ENCODE data around the gene TRIM16.
"Not testable (repeated sequence)": the region's sequence is repeated elsewhere in the genome, so short reads cannot be mapped to it uniquely, and the experiment has no call there.

TRIM16 gene

DNA sequence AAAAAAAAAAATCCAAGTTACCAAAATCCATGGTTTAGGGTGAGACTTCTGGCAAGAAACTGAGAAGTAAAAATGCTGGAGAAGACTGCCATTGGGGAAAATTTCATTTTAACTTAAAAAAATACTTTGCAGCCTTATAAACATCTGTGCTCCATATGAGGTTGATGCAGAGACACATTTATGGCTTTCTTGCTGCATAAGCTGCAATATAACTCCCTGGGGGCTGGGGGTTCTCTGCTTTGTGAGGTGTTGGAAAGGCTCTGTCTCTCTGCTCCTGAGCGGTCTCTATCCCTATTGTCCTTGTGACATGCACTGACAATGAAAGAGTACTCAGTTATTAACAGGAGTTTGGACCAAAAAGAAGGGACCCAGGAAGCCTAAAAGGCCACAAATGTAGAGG lies 71.0 kb downstream of the TRIM16 start:
- DNase-seq (ENCODE audit: low spot score); in situ Hi-C loops (cut with MboI; ENCODE audit: low pct_unique_long_range_greater_than_20kb, low sequenced_read_pairs, unreplicated experiment): not testable (repeated sequence)

DNA sequence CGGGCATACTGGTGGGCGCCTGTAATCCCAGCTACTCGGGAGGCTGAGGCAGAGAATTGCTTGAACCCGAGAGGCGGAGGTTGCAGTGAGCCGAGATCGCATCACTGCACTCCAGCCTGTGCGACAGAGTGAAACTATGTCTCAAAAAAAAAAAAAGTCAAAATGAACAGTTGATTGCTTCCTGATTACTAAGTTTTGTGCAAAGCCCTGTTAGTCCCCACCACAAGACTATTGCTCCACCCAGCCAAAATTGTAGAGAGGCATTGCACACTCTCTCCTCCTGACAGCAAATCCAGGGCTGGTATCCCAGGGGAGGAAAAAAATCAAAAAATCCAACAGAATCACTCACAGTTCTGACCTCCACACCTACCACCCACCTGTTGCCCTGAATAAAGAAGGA lies 91.2 kb downstream of the TRIM16 start:
- in situ Hi-C loops (cut with MboI; ENCODE audit: low pct_unique_long_range_greater_than_20kb, low sequenced_read_pairs, unreplicated experiment); DNase-seq (ENCODE audit: low spot score): not testable (repeated sequence)

DNA sequence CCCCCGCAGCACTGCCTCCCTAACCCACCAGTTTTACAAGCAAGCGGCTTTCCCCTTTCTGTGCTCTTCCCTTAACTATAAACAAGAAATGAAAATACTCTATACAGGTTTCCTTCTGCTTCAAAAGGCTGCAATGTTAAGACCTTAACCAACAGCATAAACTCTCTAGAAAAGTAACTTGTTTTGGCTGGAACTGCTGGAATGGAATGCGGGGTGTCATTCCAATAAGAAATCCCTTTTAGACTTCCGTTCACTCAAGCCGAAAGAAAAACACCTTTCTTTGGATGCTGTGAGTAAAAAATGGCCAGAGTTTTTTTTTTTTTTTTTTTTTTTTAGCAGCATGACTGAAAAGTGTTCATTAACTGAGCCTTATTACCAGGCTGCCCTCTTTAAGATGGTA lies 92.1 kb downstream of the TRIM16 start:
- in situ Hi-C loops (cut with MboI; ENCODE audit: low pct_unique_long_range_greater_than_20kb, low sequenced_read_pairs, unreplicated experiment); DNase-seq (ENCODE audit: low spot score): not testable (repeated sequence)

DNA sequence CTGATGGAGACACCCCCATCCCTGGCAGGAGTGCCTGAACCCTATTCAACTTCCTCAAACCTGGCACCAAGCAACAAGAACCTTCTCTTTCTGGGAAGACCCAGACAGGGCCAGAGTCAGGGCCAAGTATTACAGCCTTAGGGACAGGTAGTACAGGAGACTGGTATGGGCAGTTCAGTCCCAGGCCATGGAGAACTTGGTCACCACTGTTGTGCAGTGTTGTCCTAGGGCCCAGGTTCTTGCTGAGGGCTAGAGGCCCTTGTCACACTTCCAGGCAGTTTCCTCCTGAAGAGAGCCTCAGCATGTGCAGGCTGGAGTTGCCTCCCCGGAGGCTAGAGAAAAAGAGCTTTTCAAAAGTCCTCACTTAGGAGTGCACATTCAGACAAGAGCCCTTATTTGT lies 93.3 kb downstream of the TRIM16 start:
- in situ Hi-C loops (cut with MboI; ENCODE audit: low pct_unique_long_range_greater_than_20kb, low sequenced_read_pairs, unreplicated experiment); DNase-seq (ENCODE audit: low spot score): not testable (repeated sequence)

DNA sequence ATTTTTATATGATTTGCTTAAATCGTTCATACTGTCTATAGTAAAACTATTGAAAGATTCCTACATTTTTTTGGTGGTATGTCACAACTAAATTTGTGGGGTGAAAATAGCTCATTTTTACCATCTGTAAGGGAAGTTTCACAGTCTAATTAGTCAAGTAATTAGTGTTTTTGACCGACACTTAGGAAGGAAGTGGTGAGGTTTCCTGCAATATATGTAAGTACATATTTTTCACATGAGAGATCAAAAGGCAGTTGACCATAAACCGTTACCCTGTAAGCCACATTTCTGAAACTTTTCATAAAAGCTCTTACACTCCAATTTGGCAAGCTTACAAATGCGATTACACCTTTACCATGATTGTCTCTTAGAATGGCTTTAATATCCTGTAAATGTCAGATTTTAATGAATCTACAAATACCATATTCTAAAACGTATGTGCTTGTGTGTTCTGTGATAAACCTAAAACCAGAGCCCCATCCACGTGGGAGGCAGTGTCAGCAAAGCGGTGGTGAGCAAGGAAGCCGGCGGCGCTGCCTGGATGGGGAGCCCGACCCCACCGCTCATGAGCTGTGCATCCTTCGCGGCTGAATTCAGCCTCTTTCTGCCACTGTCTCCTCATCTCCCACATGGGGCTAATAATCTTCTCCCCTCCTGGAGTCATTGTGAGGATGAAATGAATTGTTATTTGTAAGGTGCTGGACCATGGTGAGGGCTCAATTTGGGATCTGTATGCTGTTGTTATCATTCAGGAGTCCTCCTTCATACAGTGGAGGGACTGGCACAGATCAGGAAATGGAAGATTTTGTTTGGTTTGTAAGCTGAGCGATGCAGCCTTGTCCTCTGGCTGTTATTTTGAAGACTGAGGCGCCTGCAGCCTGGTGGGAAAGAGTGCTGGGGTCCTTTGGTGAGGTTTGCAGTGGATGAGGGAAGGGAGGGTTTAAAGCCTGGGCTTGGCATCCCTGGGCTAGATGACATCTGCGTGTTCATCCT lies 94.3 kb downstream of the TRIM16 start:
- in situ Hi-C loops (cut with MboI; ENCODE audit: low pct_unique_long_range_greater_than_20kb, low sequenced_read_pairs, unreplicated experiment); DNase-seq (ENCODE audit: low spot score): not testable (repeated sequence)

DNA sequence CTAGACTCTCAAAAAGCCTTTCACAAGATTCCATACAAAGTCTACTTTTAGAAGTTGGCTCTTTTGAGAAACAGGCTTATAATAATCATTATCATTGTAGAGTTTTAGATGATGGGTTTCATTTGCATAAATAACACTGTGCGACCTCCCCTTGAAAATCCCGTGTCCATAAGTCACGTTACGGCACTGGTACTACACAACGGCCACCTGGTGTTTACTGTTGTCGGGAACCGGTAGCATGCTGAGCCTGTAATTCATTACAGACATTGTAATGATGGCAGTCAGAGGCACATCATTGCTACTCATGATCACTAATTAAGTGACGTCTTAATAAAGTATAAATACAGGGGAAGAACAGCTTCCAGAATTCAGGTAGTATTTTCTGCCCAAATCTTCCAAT lies 96.1 kb downstream of the TRIM16 start:
- in situ Hi-C loops (cut with MboI; ENCODE audit: low pct_unique_long_range_greater_than_20kb, low sequenced_read_pairs, unreplicated experiment); DNase-seq (ENCODE audit: low spot score): not testable (repeated sequence)

DNA sequence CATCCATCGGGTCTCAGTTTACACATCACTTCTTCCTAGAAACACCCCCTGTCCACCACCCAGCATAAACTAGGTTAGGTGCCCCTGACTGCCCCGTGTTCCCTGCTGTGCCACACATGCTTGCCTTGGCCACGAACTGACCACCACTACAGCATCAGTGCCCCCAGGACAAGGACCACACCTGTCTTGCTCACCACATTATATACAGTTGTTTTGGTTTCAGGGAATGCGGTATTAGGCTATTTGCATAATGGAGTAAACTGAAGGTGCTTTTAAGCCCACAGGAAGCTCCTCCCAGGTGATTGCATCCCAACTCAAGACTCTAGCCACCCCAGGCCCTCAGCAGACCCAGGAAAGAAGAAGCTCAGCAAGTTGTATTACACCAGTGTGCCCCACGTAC lies 100.8 kb downstream of the TRIM16 start:
- in situ Hi-C loops (cut with MboI; ENCODE audit: low pct_unique_long_range_greater_than_20kb, low sequenced_read_pairs, unreplicated experiment); DNase-seq (ENCODE audit: low spot score): not testable (repeated sequence)

DNA sequence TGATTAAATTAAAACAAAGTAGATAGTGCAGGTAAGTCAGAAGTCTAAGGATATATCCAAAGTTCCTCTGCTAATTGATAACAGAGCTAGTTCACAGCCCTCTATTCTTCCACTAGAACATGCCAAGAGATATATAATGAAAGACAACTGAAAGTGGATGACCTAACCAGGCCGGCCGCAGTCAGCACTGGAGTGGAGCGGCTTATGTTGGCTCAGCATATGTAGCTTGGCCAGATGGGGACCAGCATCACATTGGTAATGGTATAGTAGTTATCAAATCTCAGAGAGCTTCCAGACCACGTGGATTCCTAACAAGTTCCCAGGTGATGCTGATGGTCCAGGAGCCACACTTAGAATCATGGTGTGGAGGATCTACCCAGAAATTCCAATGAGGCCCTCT lies 102.6 kb downstream of the TRIM16 start:
- in situ Hi-C loops (cut with MboI; ENCODE audit: low pct_unique_long_range_greater_than_20kb, low sequenced_read_pairs, unreplicated experiment); DNase-seq (ENCODE audit: low spot score): not testable (repeated sequence)

Measured in GM13977 (cell line).